MM.1S (cell line): Measurements from ENCODE around the gene PNLIP.

Experiments
- DNase-seq: peaks from one replicate; pipeline ENCODE4 v3.0.0-alpha.2; 2015
- H2AFZ ChIP-seq: fragments of 300-600 bp; sonication (generic); 2 replicates; pipeline ENCODE4 v1.6.0; 2016; ENCODE audit warnings: antibody characterized with exemption, low read length
- H3F3A ChIP-seq: fragments of 300-600 bp; sonication (generic); 2 replicates; pipeline ENCODE4 v1.6.1; 2016; ENCODE audit warnings: mild to moderate bottlenecking, antibody characterized with exemption, low read length, moderate library complexity, mixed read lengths; ENCODE audit not compliant: insufficient read depth
- H3K27ac ChIP-seq: fragments of 300-600 bp; sonication (generic); 2 replicates; pipeline ENCODE4 v1.5.1; 2016; ENCODE audit warnings: mild to moderate bottlenecking, low read length
- H3K27me3 ChIP-seq: fragments of 300-600 bp; sonication (generic); replicated peaks from 2 replicates; pipeline ENCODE4 v1.6.0; 2016; ENCODE audit warnings: low read length; ENCODE audit not compliant: insufficient read depth
- H3K36me3 ChIP-seq: fragments of 300-600 bp; sonication (generic); replicated peaks from 2 replicates; pipeline ENCODE4 v1.6.1; 2016; ENCODE audit warnings: mild to moderate bottlenecking, low read length, mixed read lengths; ENCODE audit not compliant: insufficient read depth
- H3K4me1 ChIP-seq: fragments of 300-600 bp; sonication (generic); 2 replicates; pipeline ENCODE4 v1.6.1; 2016; ENCODE audit warnings: low read length, mixed read lengths
- H3K4me2 ChIP-seq: fragments of 300-600 bp; sonication (generic); 2 replicates; pipeline ENCODE4 v1.6.0; 2016; ENCODE audit warnings: low read depth, low read length
- H3K4me3 ChIP-seq: fragments of 300-600 bp; sonication (generic); 2 replicates; pipeline ENCODE4 v1.5.1; 2016; ENCODE audit warnings: low read length, mixed read lengths
- H3K79me2 ChIP-seq: fragments of 300-600 bp; sonication (generic); 2 replicates; pipeline ENCODE4 v1.6.1; 2016; ENCODE audit warnings: mixed run types, low read length, mixed read lengths
- H3K9ac ChIP-seq: fragments of 300-600 bp; sonication (generic); 2 replicates; pipeline ENCODE4 v1.6.1; 2016; ENCODE audit warnings: low read length, mixed read lengths
- H3K9me2 ChIP-seq: fragments of 300-600 bp; sonication (generic); replicated peaks from 2 replicates; pipeline ENCODE4 v1.6.1; 2016; ENCODE audit warnings: mild to moderate bottlenecking, low read length, mixed read lengths; ENCODE audit not compliant: insufficient read depth
- H3K9me3 ChIP-seq: fragments of 300-600 bp; sonication (generic); replicated peaks from 2 replicates; pipeline ENCODE4 v1.6.1; 2016; ENCODE audit warnings: mild to moderate bottlenecking, low read length, mixed read lengths; ENCODE audit not compliant: insufficient read depth
- H4K20me1 ChIP-seq: fragments of 300-600 bp; sonication (generic); 2 replicates; pipeline ENCODE4 v1.6.1; 2016; ENCODE audit warnings: mild to moderate bottlenecking, low read length, moderate library complexity, mixed read lengths; ENCODE audit not compliant: insufficient read depth
- EZH2 ChIP-seq: fragments of 300-600 bp; sonication (generic); optimal IDR thresholded peaks from 2 replicates; pipeline ENCODE3; 2017; ENCODE audit warnings: low read depth, mild to moderate bottlenecking, antibody characterized with exemption, low read length, mixed read lengths
- EZH2phosphoT487 ChIP-seq: fragments of 300-600 bp; sonication (generic); IDR thresholded peaks from 2 replicates; pipeline ENCODE4 v1.6.1; 2018; ENCODE audit warnings: antibody characterized with exemption, low read length
- TF ChIP-seq, protein P1 (sequence below): fragments of 300-600 bp; sonication (generic); IDR thresholded peaks from 2 replicates; pipeline ENCODE4 v1.5.1; 2016; ENCODE audit warnings: antibody characterized with exemption, low read length, mixed read lengths

Gene PNLIP

DNA sequence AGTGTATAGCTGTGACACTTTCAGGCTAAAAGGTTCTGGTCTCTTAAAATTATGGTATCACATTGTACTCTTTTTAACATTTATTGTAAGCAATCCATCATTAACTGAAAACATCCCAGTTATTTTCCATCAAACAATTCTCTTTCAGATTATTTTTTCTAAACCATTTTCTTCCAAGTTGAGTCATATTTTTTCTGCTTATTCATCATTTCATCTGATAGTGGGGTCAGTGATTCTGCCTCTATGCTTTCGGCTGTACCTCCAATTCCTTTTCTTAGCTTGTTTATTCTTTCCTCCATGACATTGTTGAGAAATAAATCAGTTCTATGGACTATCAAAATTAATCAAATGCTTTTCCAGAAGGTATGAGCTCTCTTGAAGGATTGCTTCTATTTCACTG lies 609 bp upstream of the PNLIP start:
- no peaks in the 10 kb centered on the region for H3K79me2 ChIP-seq
- TF ChIP-seq EZH2 (no peak), EZH2phosphoT487 (no peak)
- TF ChIP-seq, protein P1, sequence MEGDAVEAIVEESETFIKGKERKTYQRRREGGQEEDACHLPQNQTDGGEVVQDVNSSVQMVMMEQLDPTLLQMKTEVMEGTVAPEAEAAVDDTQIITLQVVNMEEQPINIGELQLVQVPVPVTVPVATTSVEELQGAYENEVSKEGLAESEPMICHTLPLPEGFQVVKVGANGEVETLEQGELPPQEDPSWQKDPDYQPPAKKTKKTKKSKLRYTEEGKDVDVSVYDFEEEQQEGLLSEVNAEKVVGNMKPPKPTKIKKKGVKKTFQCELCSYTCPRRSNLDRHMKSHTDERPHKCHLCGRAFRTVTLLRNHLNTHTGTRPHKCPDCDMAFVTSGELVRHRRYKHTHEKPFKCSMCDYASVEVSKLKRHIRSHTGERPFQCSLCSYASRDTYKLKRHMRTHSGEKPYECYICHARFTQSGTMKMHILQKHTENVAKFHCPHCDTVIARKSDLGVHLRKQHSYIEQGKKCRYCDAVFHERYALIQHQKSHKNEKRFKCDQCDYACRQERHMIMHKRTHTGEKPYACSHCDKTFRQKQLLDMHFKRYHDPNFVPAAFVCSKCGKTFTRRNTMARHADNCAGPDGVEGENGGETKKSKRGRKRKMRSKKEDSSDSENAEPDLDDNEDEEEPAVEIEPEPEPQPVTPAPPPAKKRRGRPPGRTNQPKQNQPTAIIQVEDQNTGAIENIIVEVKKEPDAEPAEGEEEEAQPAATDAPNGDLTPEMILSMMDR = no peak
- H3K27me3 ChIP-seq = no peaks in the 10 kb centered on the region
- no peaks in the 10 kb centered on the region for H4K20me1 ChIP-seq
- H3K9me2 ChIP-seq = no peaks in the 10 kb centered on the region
- no peak overlapping the region for H3K4me2 ChIP-seq
- H3K4me3 ChIP-seq = no peak overlapping the region
- H3K9ac ChIP-seq = no peak overlapping the region
- H3K4me1 ChIP-seq = no peaks in the 10 kb centered on the region
- H3K27ac ChIP-seq = no peak overlapping the region
- H2AFZ ChIP-seq = no peak overlapping the region
- no peak for DNase-seq
- H3K9me3 ChIP-seq = no peaks in the 10 kb centered on the region
- no peaks in the 10 kb centered on the region for H3K36me3 ChIP-seq
- no peaks in the 10 kb centered on the region for H3F3A ChIP-seq

DNA sequence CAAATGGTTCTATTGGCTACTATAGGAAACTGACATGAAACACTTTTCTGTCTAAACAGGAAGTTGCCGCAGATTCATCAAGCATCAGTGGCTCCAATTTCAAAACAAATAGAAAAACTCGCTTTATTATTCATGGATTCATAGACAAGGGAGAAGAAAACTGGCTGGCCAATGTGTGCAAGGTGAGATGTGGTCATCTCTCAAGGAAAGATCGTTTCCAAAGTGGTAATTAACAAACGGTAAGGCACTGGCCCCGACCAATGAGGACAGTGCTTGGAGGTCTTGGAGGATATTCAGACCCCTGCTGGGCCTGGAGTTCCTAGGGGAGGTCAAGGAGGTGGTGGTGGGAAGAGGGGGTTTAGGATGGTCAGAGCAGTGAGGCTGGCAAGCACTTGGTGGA lies 2.6 kb downstream of the PNLIP start:
- TF ChIP-seq, protein P1 = no peak
- TF ChIP-seq EZH2phosphoT487 (no peak), EZH2 (no peak)
- no peaks in the 10 kb centered on the region for H3K4me1 ChIP-seq
- H3K9me2 ChIP-seq = no peaks in the 10 kb centered on the region
- H3K79me2 ChIP-seq = no peaks in the 10 kb centered on the region
- H3F3A ChIP-seq = no peaks in the 10 kb centered on the region
- H3K9me3 ChIP-seq = no peaks in the 10 kb centered on the region
- no peak for DNase-seq
- no peak overlapping the region for H3K9ac ChIP-seq
- H3K27me3 ChIP-seq = no peaks in the 10 kb centered on the region
- H3K4me3 ChIP-seq = no peak overlapping the region
- H3K4me2 ChIP-seq = no peak overlapping the region
- H3K27ac ChIP-seq = no peak overlapping the region
- H3K36me3 ChIP-seq = no peaks in the 10 kb centered on the region
- no peaks in the 10 kb centered on the region for H4K20me1 ChIP-seq
- no peak overlapping the region for H2AFZ ChIP-seq

DNA sequence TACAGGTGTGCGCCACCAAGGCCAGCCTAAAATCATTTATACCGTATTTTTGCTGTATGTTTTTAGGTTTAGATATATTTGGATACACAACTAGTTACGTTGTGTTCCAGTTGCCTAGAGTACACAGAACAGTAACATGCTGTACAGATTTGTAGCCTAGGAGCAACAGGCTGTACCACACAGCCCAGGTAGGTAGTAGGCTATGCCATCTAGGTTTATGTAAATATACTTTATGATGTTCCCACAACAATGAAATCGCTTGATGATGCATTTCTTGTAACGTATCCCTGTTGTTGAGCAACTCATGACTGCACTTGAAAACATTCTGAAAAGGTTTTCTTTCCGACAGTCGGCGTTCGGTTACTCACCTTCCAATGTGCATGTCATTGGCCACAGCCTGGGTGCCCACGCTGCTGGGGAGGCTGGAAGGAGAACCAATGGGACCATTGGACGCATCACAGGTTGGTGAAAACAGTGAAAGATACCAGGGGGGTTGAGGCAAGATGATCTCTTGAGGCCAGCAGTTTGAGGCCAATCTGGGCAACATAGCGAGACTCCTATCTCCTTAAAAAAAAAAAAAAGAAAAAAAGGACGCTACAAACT lies 7.7 kb downstream of the PNLIP start:
- no peaks in the 10 kb centered on the region for H3K79me2 ChIP-seq
- H3K36me3 ChIP-seq = no peaks in the 10 kb centered on the region
- no peak for DNase-seq
- no peaks in the 10 kb centered on the region for H3F3A ChIP-seq
- no peaks in the 10 kb centered on the region for H3K27me3 ChIP-seq
- H3K9me3 ChIP-seq = no peaks in the 10 kb centered on the region
- no peak overlapping the region for H3K27ac ChIP-seq
- H4K20me1 ChIP-seq = no peaks in the 10 kb centered on the region
- TF ChIP-seq EZH2phosphoT487 (no peak), EZH2 (no peak)
- no peaks in the 10 kb centered on the region for H3K9me2 ChIP-seq
- no peak overlapping the region for H3K4me3 ChIP-seq
- no peak overlapping the region for H2AFZ ChIP-seq
- no peak overlapping the region for H3K9ac ChIP-seq
- H3K4me1 ChIP-seq = no peaks in the 10 kb centered on the region
- H3K4me2 ChIP-seq = no peak overlapping the region

DNA sequence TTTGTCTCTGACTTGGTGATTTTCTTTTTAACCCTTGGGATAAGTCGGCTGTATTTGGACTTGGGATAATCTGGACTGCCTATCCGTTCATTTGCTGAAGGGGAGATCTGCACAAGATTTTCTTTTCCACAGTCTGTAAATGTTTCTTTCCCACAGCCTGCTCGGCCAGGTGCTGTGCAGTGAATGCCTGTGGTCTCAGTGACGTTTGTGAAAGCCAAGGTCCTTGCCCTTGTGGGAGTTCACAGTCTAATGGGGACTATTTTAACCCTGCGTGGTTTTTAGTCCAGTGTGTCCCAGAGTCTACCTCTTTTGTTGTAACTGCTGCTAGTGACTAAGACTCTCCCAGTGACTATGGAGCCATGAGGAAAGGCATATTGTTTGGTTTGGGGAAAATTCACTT lies 8.9 kb downstream of the PNLIP start:
- Histone ChIP-seq H3K9me2 (no peaks in the 10 kb centered on the region), H3K9ac (no peak overlapping the region), H3K4me3 (no peak overlapping the region), H3K9me3 (no peaks in the 10 kb centered on the region), H3K27me3 (no peaks in the 10 kb centered on the region), H3K4me1 (no peaks in the 10 kb centered on the region), H3K27ac (no peak overlapping the region), H3K79me2 (no peaks in the 10 kb centered on the region), H2AFZ (no peak overlapping the region), H3F3A (no peaks in the 10 kb centered on the region), H3K4me2 (no peak overlapping the region), H3K36me3 (no peaks in the 10 kb centered on the region), H4K20me1 (no peaks in the 10 kb centered on the region)
- no peak for TF ChIP-seq EZH2phosphoT487
- TF ChIP-seq, protein P1 = no peak
- TF ChIP-seq EZH2 = no peak
- peak; percentile 30 for DNase-seq
